HCT116 (cell line): ENCODE measurements around the gene SEMA7A. TPM values are rescaled to one million over a fixed set of nuclear protein-coding genes. Genes with fewer than 3 reads are reported as not detected.

Experiments
- ATAC-seq: fragments of 200-7000 bp; cut with Tn5 transposase; 2 replicates; pipeline ENCODE4 v1.9.1; 2020; ENCODE audit warnings: mild to moderate bottlenecking, moderate library complexity
- BruUV-seq: library from RNA; stranded (reverse); fragments of 400-500 nt; replicated peaks from 2 replicates; lab custom pipeline; 2021; lab: Mats Ljungman, UMichigan
- CTCF ChIA-PET: fragments of 300-600 bp; sonication (Branson Sonifier 250); formaldehyde crosslinking; loops from one replicate; lab custom pipeline; 2021; ENCODE audit warnings: antibody characterized with exemption; lab: Charles Lee
- POLR2A ChIA-PET: fragments of 300-600, 350-600 bp; sonication (Branson Sonifier 250); formaldehyde crosslinking; loops from one replicate; lab custom pipeline; 2021; ENCODE audit warnings: antibody characterized with exemption; lab: Charles Lee
- RAD21 ChIA-PET, 2 experiments: fragments of 300-600 bp; sonication (Branson Sonifier 250); formaldehyde crosslinking; loops; one replicate each; lab custom pipeline; 2023; ENCODE audit warnings: low total read pairs in 2 of 2; ENCODE audit not compliant: uncharacterized antibody in 2 of 2, unreplicated experiment in 2 of 2, low non-redundant PET in 1 of 2; lab: Charles Lee
- DNase-seq: peaks from one replicate; pipeline ENCODE4 v3.0.0-alpha.2; 2010; ENCODE audit warnings: low read depth, low spot score
- H2AFZ ChIP-seq: fragments of 200-600 bp; shearing (Covaris generic), sonication (generic); 2 replicates; pipeline ENCODE4 v1.6.1; 2017; ENCODE audit warnings: low read depth, mixed run types, mixed read lengths, antibody characterized with exemption, low read length; ENCODE audit not compliant: poor library complexity, severe bottlenecking
- H3K27ac ChIP-seq: 2 replicates; pipeline ENCODE4 v1.5.1; 2012; ENCODE audit warnings: low read depth, low read length
- H3K27me3 ChIP-seq: fragments of 200-600 bp; sonication (generic); 2 replicates; pipeline ENCODE4 v1.6.1; 2016; ENCODE audit warnings: mixed run types, low read length, mixed read lengths; ENCODE audit not compliant: insufficient read depth
- H3K36me3 ChIP-seq, 2 experiments: fragments of 200-500 bp in 1 of 2; fragments of 200-600 bp in 1 of 2; sonication (Bioruptor generic) in 1 of 2; sonication (generic) in 1 of 2; 2 replicates each; pipeline versions ENCODE4 v1.5.1 to v1.6.1; 2014 to 2016; ENCODE audit warnings: low read length in 2 of 2, inconsistent platforms in 1 of 2, mixed read lengths in 1 of 2, mixed run types in 1 of 2; ENCODE audit not compliant: insufficient read depth in 2 of 2, control insufficient read depth in 1 of 2
- H3K4me1 ChIP-seq, 2 experiments: fragments of 200-600 bp in 1 of 2; sonication (generic) in 1 of 2; 2 replicates each; pipeline versions ENCODE4 v1.5.1 to v1.6.1; 2012 to 2017; ENCODE audit warnings: low read length in 2 of 2, inconsistent platforms in 1 of 2, mild to moderate bottlenecking in 1 of 2, mixed read lengths in 1 of 2, mixed run types in 1 of 2, moderate library complexity in 1 of 2; ENCODE audit not compliant: insufficient read depth in 2 of 2, control insufficient read depth in 1 of 2
- H3K4me2 ChIP-seq: fragments of 200-600 bp; sonication (generic); 2 replicates; pipeline ENCODE4 v1.6.1; 2017; ENCODE audit warnings: mixed run types, low read length, mixed read lengths
- H3K4me3 ChIP-seq, 2 experiments: fragments of 200-600 bp in 1 of 2; sonication (generic) in 1 of 2; replicated peaks in 1 of 2; 2 replicates each; pipeline ENCODE4 v1.5.1; 2011 to 2016; ENCODE audit warnings: low read length in 2 of 2, control low read depth in 1 of 2, low read depth in 1 of 2, mild to moderate bottlenecking in 1 of 2, mixed read lengths in 1 of 2, mixed run types in 1 of 2
- H3K79me2 ChIP-seq: fragments of 200-600 bp; sonication (generic); 2 replicates; pipeline ENCODE4 v1.6.1; 2017; ENCODE audit warnings: mild to moderate bottlenecking, mixed run types, low read length, moderate library complexity, mixed read lengths; ENCODE audit not compliant: insufficient read depth
- H3K9ac ChIP-seq: fragments of 200-600 bp; sonication (generic); 2 replicates; pipeline ENCODE4 v1.6.1; 2016; ENCODE audit warnings: low read length, mixed read lengths
- H3K9me2 ChIP-seq: fragments of 200-600 bp; sonication (generic), shearing (Covaris generic); 2 replicates; pipeline ENCODE4 v1.6.1; 2017; ENCODE audit warnings: mixed run types, mild to moderate bottlenecking, moderate library complexity; ENCODE audit not compliant: insufficient read depth
- H3K9me3 ChIP-seq, 2 experiments: fragments of 200-500 bp in 1 of 2; fragments of 200-600 bp in 1 of 2; sonication (Bioruptor generic) in 1 of 2; sonication (generic) in 1 of 2; 2 replicates each; pipeline ENCODE4 v1.6.1; 2014 to 2017; ENCODE audit warnings: low read length in 2 of 2, mixed read lengths in 2 of 2, inconsistent platforms in 1 of 2, low read depth in 1 of 2, mild to moderate bottlenecking in 1 of 2, mixed run types in 1 of 2, moderate library complexity in 1 of 2; ENCODE audit not compliant: control insufficient read depth in 1 of 2, insufficient read depth in 1 of 2
- H4K20me1 ChIP-seq: fragments of 200-600 bp; sonication (generic), shearing (Covaris generic); 2 replicates; pipeline ENCODE4 v1.6.1; 2017; ENCODE audit warnings: mixed run types, mild to moderate bottlenecking, moderate library complexity; ENCODE audit not compliant: insufficient read depth
- ATF3 ChIP-seq: IDR thresholded peaks from 2 replicates; pipeline ENCODE4 v1.6.1; 2012
- CBX3 ChIP-seq: IDR thresholded peaks from 2 replicates; pipeline ENCODE4 v1.6.1; 2012; ENCODE audit warnings: low read depth
- CEBPB ChIP-seq: IDR thresholded peaks from 2 replicates; pipeline ENCODE4 v1.6.1; 2012; ENCODE audit warnings: low read depth
- ELF1 ChIP-seq: IDR thresholded peaks from 2 replicates; pipeline ENCODE4 v1.6.1; 2012; ENCODE audit warnings: low read depth, borderline replicate concordance
- EZH2 ChIP-seq: fragments of 200-600 bp; sonication (generic); IDR thresholded peaks from 2 replicates; pipeline ENCODE4 v1.6.1; 2017; ENCODE audit warnings: antibody characterized with exemption, mixed run types
- FOSL1 ChIP-seq: IDR thresholded peaks from 2 replicates; pipeline ENCODE4 v1.6.1; 2012; ENCODE audit warnings: low read depth
- POLR2A ChIP-seq: IDR thresholded peaks from 2 replicates; pipeline ENCODE4 v1.7.0; 2011; ENCODE audit warnings: borderline replicate concordance; ENCODE audit not compliant: insufficient read depth, insufficient read length; ENCODE audit errors: extremely low read depth
- POLR2AphosphoS5 ChIP-seq: IDR thresholded peaks from 2 replicates; pipeline ENCODE4 v1.6.1; 2011; ENCODE audit warnings: mild to moderate bottlenecking, low read depth, low read length, moderate library complexity
- REST ChIP-seq: IDR thresholded peaks from 2 replicates; pipeline ENCODE4 v1.6.1; 2012; ENCODE audit warnings: low read depth
- SIN3A ChIP-seq: IDR thresholded peaks from 2 replicates; pipeline ENCODE4 v1.6.1; 2012; ENCODE audit warnings: low read depth
- SP1 ChIP-seq: IDR thresholded peaks from 2 replicates; pipeline ENCODE4 v1.6.1; 2012; ENCODE audit warnings: low read depth
- YY1 ChIP-seq: IDR thresholded peaks from 2 replicates; pipeline ENCODE4 v1.6.1; 2011; ENCODE audit warnings: low read length, low read depth, moderate library complexity, mild to moderate bottlenecking; ENCODE audit not compliant: insufficient replicate concordance; ENCODE audit errors: extremely low read depth
- ZBTB33 ChIP-seq: IDR thresholded peaks from 2 replicates; pipeline ENCODE4 v1.6.1; 2011; ENCODE audit warnings: mild to moderate bottlenecking, low read length, moderate library complexity; ENCODE audit not compliant: insufficient replicate concordance; ENCODE audit errors: extremely low read depth
- ZFX ChIP-seq: fragments of 450-650 bp; IDR thresholded peaks from 2 replicates; pipeline ENCODE4 v1.6.1; 2017
- intact Hi-C: fragments of 100-400 bp; cut with micrococcal nuclease; formaldehyde crosslinking; loops from 2 replicates; pipeline ENCODE4 v1.10.0; 2022
- total RNA-seq: library from RNA; stranded (reverse); gene quantifications from one replicate; pipeline ENCODE4 v1.2.1, GENCODE V29; 2021; ENCODE audit not compliant: unreplicated experiment
- TF ChIP-seq, protein P1 (sequence below): IDR thresholded peaks from 2 replicates; pipeline ENCODE4 v1.6.1; 2012
- TF ChIP-seq, protein P2 (sequence below), 3 experiments: fragments of 200-600 bp in 1 of 3; sonication (generic) in 1 of 3; IDR thresholded peaks in 2 of 3; conservative IDR thresholded peaks in 1 of 3; 2 replicates each; pipeline ENCODE4 v1.5.1; 2012 to 2017; ENCODE audit warnings: low read depth in 2 of 3, low read length in 2 of 3, antibody characterized with exemption in 1 of 3, borderline replicate concordance in 1 of 3, control low read depth in 1 of 3, mild to moderate bottlenecking in 1 of 3, mixed read lengths in 1 of 3, mixed run types in 1 of 3, moderate library complexity in 1 of 3; ENCODE audit not compliant: insufficient read depth in 1 of 3

The SEMA7A gene
- total RNA-seq, 1 experiment from 2014 or later = 13.8 TPM

- Histone ChIP-seq H3K27me3 (no peaks in the 10 kb centered on the region), H3K4me3 (peak overlapping the region in 1 of 2 experiments; percentile 23; a peak in 1 of 4 replicates), H3K9me2 (no peaks in the 10 kb centered on the region), H3K4me2 (peak overlapping the region; percentile 75), H3K27ac (peak overlapping the region; percentile 9; the same call in 1 of the 2 replicates), H3K36me3 (no peaks in the 10 kb centered on the region), H3K9ac (peak overlapping the region; percentile 66), H3K9me3 (no peaks in the 10 kb centered on the region), H2AFZ (no peak overlapping the region), H4K20me1 (no peaks in the 10 kb centered on the region), H3K4me1 (peaks cover 57 to 98% of the 10 kb centered on the region in 2 experiments), H3K79me2 (no peaks in the 10 kb centered on the region)
- intact Hi-C loops = no loop called here
- ChIA-PET CTCF (no interaction called here), RAD21 (no interaction called here), POLR2A (interaction anchor here (1.0 to 3.6 kb wide), 3 partner anchors 10 to 12 kb away, joined by 3 to 24 read pairs (median 3); no protein-coding TSS in a partner anchor)
- no peak for DNase-seq
- BruUV-seq = no TSS peak
- peak; percentile 7; the same call in 1 of the 2 replicates for ATAC-seq
- TF ChIP-seq CBX3 (no peak), FOSL1 (no peak), SIN3A (no peak), ELF1 (no peak), POLR2AphosphoS5 (no peak), SP1 (no peak), CEBPB (no peak), ATF3 (no peak), ZFX (no peak), EZH2 (no peak), ZBTB33 (no peak), POLR2A (no peak), REST (no peak), YY1 (no peak)
- TF ChIP-seq, protein P1, sequence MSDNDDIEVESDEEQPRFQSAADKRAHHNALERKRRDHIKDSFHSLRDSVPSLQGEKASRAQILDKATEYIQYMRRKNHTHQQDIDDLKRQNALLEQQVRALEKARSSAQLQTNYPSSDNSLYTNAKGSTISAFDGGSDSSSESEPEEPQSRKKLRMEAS = no peak
- TF ChIP-seq, protein P2, sequence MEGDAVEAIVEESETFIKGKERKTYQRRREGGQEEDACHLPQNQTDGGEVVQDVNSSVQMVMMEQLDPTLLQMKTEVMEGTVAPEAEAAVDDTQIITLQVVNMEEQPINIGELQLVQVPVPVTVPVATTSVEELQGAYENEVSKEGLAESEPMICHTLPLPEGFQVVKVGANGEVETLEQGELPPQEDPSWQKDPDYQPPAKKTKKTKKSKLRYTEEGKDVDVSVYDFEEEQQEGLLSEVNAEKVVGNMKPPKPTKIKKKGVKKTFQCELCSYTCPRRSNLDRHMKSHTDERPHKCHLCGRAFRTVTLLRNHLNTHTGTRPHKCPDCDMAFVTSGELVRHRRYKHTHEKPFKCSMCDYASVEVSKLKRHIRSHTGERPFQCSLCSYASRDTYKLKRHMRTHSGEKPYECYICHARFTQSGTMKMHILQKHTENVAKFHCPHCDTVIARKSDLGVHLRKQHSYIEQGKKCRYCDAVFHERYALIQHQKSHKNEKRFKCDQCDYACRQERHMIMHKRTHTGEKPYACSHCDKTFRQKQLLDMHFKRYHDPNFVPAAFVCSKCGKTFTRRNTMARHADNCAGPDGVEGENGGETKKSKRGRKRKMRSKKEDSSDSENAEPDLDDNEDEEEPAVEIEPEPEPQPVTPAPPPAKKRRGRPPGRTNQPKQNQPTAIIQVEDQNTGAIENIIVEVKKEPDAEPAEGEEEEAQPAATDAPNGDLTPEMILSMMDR (IDR thresholded peaks at IDR 0.05 in 2 of 3, conservative IDR thresholded peaks at IDR 0.05 in 1 of 3; ENCODE audit: borderline replicate concordance in 1 of 3, insufficient read depth in 1 of 3, low read depth in 2 of 3, low read length in 2 of 3) = no peak
Measured at GRCh38 chr15:74395319-74396145, 38.2 kb downstream of the SEMA7A start.
